GM13977 (cell line): ENCODE results near the gene CRIP1.

Experiments
- DNase-seq: peaks from one replicate; pipeline ENCODE4 v3.0.0; 2012; ENCODE audit warnings: low spot score
- CTCF ChIP-seq: IDR thresholded peaks from 2 replicates; pipeline ENCODE4 v1.5.1; 2012; ENCODE audit warnings: mild to moderate bottlenecking, control low read depth; ENCODE audit not compliant: insufficient read depth; ENCODE audit errors: extremely low read depth, missing control alignments
- in situ Hi-C: fragments of 300-500 bp; cut with MboI; formaldehyde crosslinking; loops from one replicate; pipeline ENCODE4 v1.12.0; 2022; ENCODE audit warnings: low sequenced_read_pairs, low pct_unique_long_range_greater_than_20kb, mixed read lengths, inconsistent platforms; ENCODE audit not compliant: unreplicated experiment

Gene CRIP1

DNA sequence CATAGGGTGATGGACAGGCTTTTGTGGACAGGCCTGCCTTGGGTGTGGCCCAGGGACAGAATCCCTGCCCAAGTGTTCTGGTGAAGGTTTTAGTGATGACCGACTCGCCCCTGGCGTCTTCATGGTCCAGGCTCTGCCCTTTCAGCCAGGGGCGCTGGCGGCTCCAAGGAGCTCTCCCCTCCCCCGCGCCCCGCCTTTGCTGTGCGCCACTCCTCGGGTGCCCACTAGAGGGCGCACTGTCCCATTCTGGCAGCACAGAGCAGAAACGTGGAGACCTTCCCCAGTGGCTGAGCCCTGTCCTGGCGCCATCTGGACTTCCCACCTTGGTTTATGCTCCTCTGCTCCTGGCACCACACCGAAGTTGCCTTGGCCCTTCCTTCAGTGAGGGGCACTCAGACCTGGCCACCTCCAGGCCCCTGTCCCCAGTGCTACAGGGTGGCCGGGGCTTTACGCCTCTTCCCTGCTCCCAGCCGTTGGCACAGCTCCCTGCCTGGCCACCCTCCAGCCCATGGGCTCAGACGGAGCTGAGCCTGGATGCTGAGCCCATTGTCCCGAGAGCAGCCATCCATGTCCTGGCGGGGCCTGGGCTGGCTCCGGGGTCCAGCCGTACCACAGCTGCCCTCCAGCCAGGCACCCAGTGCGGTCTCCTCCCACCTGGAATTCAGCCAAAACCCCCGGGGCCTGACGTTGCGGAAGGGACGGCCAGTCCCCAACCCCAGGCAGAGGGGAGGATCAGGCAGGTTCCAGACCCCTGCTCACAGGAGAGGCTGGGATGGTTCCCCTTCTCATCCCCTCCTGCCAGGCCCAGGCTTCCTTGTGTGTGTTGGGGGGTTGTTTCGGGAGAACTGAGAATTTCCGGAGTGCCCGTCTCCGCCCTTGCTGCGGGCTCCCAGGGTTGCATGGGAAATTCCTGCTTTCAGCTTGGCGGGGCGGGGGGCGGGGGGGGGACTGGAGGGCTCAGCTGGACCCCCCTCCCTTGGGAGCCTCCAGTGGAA is 5.6 kb upstream of the CRIP1 start:
- in situ Hi-C loops = no loop called here
- peak; percentile 99 for TF ChIP-seq CTCF
- DNase-seq = peak; percentile 95

DNA sequence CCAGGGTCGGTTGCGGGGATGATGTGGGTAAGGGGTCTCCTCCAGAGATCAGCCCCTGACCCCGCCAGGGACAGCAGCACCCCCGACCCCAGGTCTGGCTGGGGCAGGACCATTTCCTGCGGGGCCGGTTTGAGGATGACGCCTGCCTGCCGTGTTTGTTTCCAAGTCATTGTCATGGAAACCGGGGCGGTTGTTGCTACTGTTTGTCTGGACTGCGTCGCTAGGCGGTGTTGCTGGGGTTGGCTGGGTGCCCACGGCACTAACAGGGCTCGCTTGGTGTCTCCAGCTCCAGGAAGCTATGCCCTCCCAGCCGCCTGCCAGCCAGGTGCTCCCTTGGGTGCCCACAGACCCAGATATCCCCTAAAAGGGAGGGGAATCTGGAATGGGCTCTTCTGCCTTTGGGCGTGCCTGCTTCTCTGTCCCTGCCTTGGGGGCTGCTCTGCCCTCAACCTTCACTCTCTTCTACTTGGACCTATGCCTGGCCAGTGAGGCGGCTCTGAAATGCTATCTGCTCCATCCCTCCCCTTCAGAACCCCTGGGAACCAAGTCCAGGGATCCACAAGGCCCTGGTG is 4.7 kb upstream of the CRIP1 start:
- DNase-seq = peak; percentile 97
- TF ChIP-seq CTCF = peak; percentile 16
- in situ Hi-C loops = no loop called here

DNA sequence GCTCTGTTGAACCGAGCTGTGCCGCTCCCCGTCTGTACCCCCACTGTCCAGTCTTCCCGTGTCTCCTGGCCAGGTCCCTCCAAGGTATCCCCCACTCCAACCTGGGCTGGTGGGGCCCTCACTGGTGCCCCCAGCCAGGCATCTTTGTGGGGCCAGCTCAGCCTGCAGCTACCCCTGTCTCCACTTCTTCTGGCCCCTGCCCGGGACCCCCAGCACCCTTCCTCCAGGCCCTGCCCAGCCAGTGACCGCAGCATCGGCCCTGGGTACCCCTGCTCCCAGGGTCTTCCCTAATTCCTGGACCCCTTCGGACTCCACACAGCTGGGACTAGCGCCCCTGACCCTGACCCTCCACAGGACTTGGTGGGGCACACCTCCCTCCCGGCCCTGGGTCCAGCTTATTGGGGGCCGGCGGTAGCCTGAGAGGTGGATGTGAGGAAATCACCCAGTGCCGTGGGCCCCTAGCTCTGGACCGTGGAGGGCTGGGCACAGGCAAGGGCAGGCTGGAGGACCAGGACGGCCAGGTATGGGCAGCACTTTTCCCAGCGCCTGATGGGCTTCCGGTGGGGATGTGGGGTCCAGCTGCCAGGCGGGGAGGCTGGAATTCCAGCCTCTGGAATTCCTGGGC is 4.1 kb upstream of the CRIP1 start:
- in situ Hi-C loops = no loop called here
- no peak for DNase-seq
- no peak for TF ChIP-seq CTCF

GRCh38 chr14:105483300-105484068 is 3.2 kb upstream of the CRIP1 start:
- DNase-seq = no peak
- in situ Hi-C loops = no loop called here
- no peak for TF ChIP-seq CTCF

DNA sequence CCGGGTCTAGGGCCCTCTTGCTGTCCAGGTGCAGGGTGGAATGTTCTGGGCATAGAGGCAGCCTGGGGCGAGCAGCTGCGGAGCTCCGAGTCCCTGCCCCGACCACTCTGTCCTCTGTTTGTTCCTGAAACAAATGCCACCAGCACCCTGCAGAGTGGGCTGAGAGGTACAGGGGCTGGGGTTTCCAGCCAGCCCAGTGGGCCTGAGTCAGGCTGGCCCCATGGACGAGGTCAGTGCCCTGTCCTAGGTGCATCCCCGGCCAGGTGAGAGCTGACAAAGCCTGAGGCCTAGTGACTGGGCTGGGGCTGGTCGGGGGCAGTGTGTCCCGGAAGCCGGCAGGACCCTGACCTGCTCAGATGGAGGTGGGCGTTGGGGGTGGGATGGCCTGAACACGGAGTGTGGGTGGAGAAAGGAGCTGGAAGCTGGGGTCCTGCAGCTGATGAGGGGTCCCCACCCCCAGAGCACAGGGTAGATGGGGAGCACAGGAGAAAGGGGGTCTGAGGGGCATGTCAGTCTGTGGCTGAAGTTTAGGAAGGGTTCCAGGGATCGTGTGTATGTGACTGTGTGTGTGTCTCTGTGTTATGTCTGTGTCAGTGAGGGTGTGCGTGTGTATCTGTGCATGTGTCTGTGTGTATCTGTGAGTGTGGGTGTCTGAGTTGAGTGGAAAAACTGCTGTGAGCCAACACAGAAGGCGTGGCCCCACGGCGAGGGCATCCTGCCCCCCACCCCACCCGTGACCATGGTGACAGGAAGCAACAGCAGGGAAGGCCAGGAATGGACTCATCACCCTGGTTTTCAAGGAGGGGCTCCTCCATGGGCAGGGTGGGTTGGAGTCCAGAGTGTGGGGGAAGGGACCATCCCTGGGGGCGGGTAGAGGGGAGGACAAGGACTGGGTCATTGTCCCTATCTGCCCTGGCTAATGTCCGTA is 2.4 kb upstream of the CRIP1 start:
- DNase-seq = no peak
- in situ Hi-C loops = no loop called here

More for the DNA sequence above, 2.4 kb upstream of the CRIP1 start:
- TF ChIP-seq CTCF = no peak
